Measurements from ENCODE around the gene CBR3. TPM values are rescaled to one million over a fixed set of nuclear protein-coding genes. Genes with fewer than 3 reads are reported as not detected.
A peak's percentile ranks its signal among the peaks of the same experiment; 100 is the strongest.

CBR3 gene
- total RNA-seq, 6 experiments from 2014 or later: 0.17 to 1.3 (median 0.74) TPM; not detected in 2

DNA sequence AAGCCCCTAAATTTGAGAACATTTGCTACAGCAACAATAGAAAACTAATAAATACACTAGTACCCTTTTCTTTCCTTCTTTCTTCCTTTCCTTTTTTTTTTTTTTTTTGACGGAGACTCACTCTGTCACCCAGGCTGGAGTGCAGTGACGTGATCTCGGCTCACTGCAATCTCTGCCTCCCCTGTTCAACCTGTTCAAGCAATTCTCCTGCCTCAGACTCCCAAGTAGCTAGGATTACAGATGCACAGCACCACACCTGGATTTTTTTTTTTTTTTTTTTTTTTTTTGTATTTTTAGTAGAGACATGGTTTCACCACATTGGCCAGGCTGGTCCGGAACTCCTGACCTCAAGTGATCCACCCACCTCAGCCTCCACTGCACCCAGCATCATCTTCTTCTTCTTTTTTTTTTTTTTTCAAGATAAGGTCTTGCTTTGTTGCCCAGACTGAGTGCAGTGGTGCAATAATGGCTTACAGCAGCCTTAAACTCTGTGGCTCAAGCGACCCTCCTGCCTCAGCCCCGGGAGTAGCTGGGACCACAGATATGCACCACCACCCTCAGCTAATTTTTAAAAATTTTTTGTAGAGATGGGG is 19.6 kb upstream of the CBR3 start:
- H3K9me3 ChIP-seq: no peaks in the 10 kb centered on the region
- intact Hi-C loops (cut with DNase I): no loop called here
- H3K27me3 ChIP-seq: no peaks in the 10 kb centered on the region
- H3K4me1 ChIP-seq: peaks cover 0 to 7% (median 0%) of the 10 kb centered on the region in 4 donors
- TF ChIP-seq POLR2A (IDR thresholded peaks at IDR 0.05): no peak
- TF ChIP-seq, protein P1, sequence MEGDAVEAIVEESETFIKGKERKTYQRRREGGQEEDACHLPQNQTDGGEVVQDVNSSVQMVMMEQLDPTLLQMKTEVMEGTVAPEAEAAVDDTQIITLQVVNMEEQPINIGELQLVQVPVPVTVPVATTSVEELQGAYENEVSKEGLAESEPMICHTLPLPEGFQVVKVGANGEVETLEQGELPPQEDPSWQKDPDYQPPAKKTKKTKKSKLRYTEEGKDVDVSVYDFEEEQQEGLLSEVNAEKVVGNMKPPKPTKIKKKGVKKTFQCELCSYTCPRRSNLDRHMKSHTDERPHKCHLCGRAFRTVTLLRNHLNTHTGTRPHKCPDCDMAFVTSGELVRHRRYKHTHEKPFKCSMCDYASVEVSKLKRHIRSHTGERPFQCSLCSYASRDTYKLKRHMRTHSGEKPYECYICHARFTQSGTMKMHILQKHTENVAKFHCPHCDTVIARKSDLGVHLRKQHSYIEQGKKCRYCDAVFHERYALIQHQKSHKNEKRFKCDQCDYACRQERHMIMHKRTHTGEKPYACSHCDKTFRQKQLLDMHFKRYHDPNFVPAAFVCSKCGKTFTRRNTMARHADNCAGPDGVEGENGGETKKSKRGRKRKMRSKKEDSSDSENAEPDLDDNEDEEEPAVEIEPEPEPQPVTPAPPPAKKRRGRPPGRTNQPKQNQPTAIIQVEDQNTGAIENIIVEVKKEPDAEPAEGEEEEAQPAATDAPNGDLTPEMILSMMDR (IDR thresholded peaks at IDR 0.05): no peak
- H3K36me3 ChIP-seq: no peaks in the 10 kb centered on the region
- no peak for DNase-seq
- no peak for ATAC-seq
- 87% methylated on average over 4 of the region's 6 CpGs for WGBS (ENCODE audit: insufficient coverage, low coverage, low lambda C conversion rate, missing lambda C conversion rate)
- H3K4me3 ChIP-seq: no peak overlapping the region
- no peak overlapping the region for H3K27ac ChIP-seq

DNA sequence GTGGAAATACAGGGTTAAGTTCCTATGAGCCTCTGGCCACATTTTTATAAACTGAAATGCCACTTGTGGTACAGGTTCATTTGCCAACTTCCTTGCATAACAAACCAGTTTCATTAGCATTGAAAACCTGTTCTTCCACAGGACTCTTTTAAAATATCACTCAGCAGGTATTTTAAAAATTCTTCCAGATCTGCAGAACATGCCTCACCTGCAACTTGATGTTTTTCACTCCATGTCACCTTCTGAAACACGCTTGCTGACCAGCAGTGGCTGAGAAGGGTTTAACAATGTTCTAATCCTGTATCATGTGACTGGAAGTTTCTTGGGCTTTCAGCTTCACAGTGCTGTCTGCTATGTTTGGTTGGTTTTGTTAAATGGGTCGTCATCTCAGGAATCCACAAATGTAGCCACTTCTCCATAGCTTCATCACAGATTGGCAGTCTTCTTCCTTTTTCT is 17.6 kb upstream of the CBR3 start:
- intact Hi-C loops (cut with DNase I): no loop called here
- H3K9me3 ChIP-seq: no peaks in the 10 kb centered on the region
- peaks cover 0 to 7% (median 0%) of the 10 kb centered on the region in 4 donors for H3K4me1 ChIP-seq
- no peaks in the 10 kb centered on the region for H3K27me3 ChIP-seq
- no peak overlapping the region for H3K4me3 ChIP-seq
- TF ChIP-seq POLR2A (IDR thresholded peaks at IDR 0.05): no peak
- TF ChIP-seq, protein P1 (IDR thresholded peaks at IDR 0.05): no peak
- H3K36me3 ChIP-seq: no peaks in the 10 kb centered on the region
- DNase-seq (no peak), ATAC-seq (no peak)
- WGBS (ENCODE audit: insufficient coverage, low coverage, low lambda C conversion rate, missing lambda C conversion rate): 63% methylated on average over 2 of the region's 2 CpGs
- no peak overlapping the region for H3K27ac ChIP-seq

DNA sequence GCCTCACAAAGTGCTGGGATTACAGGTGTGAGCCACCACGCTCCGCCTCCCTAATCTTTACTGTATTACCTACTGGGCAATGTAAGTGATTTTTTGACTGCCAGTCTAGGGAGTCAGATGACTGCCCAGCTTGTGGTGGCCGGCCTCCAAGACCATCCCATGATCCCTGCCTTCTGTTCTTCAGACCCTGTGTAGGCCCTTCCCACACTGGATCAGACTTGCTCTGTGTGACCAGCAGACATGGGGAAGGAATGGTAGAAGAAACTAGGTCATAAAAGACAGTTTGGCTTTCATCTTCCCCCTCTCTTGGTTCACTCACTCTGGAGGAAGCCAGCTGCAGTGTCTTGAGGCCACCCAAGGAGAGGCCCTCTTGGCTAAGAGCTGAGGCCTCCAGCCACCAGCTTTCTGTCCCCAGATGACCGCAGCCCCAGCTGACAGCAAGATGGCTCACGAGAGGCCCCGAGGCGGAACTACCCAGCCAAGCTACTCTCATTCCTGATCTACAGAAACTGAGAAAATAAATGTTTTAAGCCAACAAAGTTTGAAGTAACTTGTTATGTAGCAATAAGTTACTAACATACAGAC is 14.5 kb upstream of the CBR3 start:
- Histone ChIP-seq H3K4me1 (no peaks in the 10 kb centered on the region), H3K4me3 (no peak overlapping the region), H3K27me3 (no peaks in the 10 kb centered on the region), H3K36me3 (no peaks in the 10 kb centered on the region), H3K9me3 (no peaks in the 10 kb centered on the region), H3K27ac (no peak overlapping the region)
- peak in 3 of 4 donors; percentile 27 to 53 (median 40) for ATAC-seq
- 71% methylated on average over 6 of the region's 7 CpGs for WGBS (ENCODE audit: insufficient coverage, low coverage, low lambda C conversion rate, missing lambda C conversion rate)
- intact Hi-C loops (cut with DNase I): no loop called here
- TF ChIP-seq, protein P1 (IDR thresholded peaks at IDR 0.05): no peak
- TF ChIP-seq POLR2A (IDR thresholded peaks at IDR 0.05): no peak
- DNase-seq: no peak

DNA sequence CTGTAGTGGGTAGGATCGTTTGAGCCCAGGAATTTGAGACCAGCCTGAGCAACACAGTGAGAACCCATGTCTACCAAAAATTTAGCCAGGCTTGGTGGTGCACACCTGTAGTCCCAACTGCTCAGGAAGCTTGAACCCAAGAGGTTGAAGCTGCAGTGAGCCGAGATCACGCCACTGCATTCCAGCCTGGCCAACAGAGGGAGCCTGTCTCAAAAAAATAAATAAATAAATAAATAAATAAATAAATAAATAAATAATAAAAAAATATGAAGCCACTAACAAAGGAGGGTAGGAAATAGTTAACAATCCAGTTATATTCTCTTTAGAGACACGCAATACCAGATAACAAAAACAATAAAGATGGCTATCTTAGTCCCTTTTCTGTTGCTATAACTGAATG is 11.9 kb upstream of the CBR3 start:
- no peaks in the 10 kb centered on the region for H3K27me3 ChIP-seq
- ATAC-seq: no peak
- no peak for DNase-seq
- peaks cover 0 to 6% (median 2%) of the 10 kb centered on the region in 4 donors for H3K4me1 ChIP-seq
- no peak overlapping the region for H3K27ac ChIP-seq
- no peaks in the 10 kb centered on the region for H3K36me3 ChIP-seq
- TF ChIP-seq, protein P1 (IDR thresholded peaks at IDR 0.05): peak in 3 of 4 donors; percentile 46 to 51 (median 50)
- no peak for TF ChIP-seq POLR2A (IDR thresholded peaks at IDR 0.05)
- H3K4me3 ChIP-seq: no peak overlapping the region
- intact Hi-C loops (cut with DNase I): no loop called here
- no peaks in the 10 kb centered on the region for H3K9me3 ChIP-seq
- WGBS (ENCODE audit: insufficient coverage, low coverage, low lambda C conversion rate, missing lambda C conversion rate): 39% methylated on average over 4 of the region's 4 CpGs

Measured in right lobe of liver (tissue), 6 donors.